ENCODE measurements around the gene VILL.

VILL gene

DNA sequence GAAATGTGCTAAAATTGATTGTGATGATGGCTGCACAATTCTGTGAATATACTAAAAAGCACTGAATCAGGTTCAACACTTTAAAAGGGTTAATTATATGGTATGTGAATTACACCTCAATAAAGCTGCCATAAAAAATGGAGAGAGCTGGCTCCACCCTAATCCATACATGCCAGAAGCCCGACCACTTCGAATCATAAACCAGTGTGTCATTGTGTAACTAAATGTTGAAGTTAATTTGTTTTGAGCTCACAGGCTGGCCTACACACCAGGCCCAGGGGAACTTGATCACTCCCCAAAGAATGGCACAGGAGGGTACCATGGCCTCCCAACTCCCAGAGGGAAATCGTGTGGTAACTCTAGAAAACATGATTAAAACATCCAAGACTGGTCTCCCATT lies 24.9 kb downstream of the VILL start:
- TF ChIP-seq, protein P1, sequence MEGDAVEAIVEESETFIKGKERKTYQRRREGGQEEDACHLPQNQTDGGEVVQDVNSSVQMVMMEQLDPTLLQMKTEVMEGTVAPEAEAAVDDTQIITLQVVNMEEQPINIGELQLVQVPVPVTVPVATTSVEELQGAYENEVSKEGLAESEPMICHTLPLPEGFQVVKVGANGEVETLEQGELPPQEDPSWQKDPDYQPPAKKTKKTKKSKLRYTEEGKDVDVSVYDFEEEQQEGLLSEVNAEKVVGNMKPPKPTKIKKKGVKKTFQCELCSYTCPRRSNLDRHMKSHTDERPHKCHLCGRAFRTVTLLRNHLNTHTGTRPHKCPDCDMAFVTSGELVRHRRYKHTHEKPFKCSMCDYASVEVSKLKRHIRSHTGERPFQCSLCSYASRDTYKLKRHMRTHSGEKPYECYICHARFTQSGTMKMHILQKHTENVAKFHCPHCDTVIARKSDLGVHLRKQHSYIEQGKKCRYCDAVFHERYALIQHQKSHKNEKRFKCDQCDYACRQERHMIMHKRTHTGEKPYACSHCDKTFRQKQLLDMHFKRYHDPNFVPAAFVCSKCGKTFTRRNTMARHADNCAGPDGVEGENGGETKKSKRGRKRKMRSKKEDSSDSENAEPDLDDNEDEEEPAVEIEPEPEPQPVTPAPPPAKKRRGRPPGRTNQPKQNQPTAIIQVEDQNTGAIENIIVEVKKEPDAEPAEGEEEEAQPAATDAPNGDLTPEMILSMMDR (IDR thresholded peaks at IDR 0.05): no peak
- peaks cover 12% of the 10 kb centered on the region for H3K4me1 Mint-ChIP-seq
- no peak overlapping the region for H3K27ac Mint-ChIP-seq
- DNase-seq: no peak
- peaks cover 36% of the 10 kb centered on the region for H3K36me3 Mint-ChIP-seq (ENCODE audit: low read depth)
- H3K9me3 Mint-ChIP-seq: peaks cover 12% of the 10 kb centered on the region
- no peak overlapping the region for H3K4me3 Mint-ChIP-seq
- H3K27me3 Mint-ChIP-seq (ENCODE audit: low read depth, poor library complexity): peaks cover 7% of the 10 kb centered on the region

DNA sequence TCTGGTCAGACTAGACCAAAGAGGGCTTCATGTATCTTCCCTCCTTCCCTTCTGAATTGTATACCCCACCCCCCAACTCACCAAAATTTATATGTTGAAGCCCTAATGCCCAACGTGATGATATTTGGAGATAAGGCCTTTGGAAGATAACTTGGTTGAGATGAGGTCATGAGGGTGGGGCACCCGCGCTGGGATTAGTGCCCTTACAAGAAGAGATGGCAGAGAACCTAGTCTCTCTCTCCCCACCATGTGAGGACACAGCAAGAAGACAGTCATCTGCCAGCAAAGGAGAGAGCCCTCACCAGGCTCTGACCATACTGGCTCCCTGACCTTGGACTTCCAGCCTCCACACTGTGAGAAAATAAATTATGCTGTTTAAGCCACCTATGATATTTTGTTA lies 25.4 kb downstream of the VILL start:
- TF ChIP-seq, protein P1 (IDR thresholded peaks at IDR 0.05): no peak
- peaks cover 7% of the 10 kb centered on the region for H3K27me3 Mint-ChIP-seq (ENCODE audit: low read depth, poor library complexity)
- no peak for DNase-seq
- H3K4me3 Mint-ChIP-seq: no peak overlapping the region
- no peak overlapping the region for H3K27ac Mint-ChIP-seq
- peaks cover 12% of the 10 kb centered on the region for H3K4me1 Mint-ChIP-seq
- peaks cover 36% of the 10 kb centered on the region for H3K36me3 Mint-ChIP-seq (ENCODE audit: low read depth)
- peaks cover 12% of the 10 kb centered on the region for H3K9me3 Mint-ChIP-seq

DNA sequence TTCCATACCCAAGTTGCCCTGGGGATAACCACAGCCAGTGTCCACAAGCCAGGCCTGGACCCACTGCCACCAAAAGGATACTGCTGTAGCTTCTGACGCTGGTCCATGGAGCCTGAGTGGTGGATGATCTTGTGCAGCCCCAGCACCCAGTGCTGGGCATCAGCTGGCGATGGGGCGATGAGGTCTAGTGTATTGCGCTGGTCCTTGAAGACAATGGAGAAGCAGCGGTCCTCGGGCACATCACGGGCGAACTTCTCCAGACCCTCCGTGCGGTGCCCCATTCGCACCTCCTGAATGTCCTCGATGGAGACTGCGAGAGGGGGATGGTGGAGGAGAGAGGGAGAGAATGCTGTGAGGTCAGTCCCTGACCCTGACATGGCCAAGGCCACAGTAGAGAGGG lies 25.8 kb downstream of the VILL start:
- Mint-ChIP-seq H3K4me1 (peaks cover 12% of the 10 kb centered on the region), H3K9me3 (peaks cover 12% of the 10 kb centered on the region), H3K36me3 (ENCODE audit: low read depth) (peaks cover 36% of the 10 kb centered on the region), H3K4me3 (no peak overlapping the region), H3K27ac (peak overlapping the region; percentile 92), H3K27me3 (ENCODE audit: low read depth, poor library complexity) (peaks cover 8% of the 10 kb centered on the region)
- no peak for DNase-seq
- TF ChIP-seq, protein P1 (IDR thresholded peaks at IDR 0.05): no peak

DNA sequence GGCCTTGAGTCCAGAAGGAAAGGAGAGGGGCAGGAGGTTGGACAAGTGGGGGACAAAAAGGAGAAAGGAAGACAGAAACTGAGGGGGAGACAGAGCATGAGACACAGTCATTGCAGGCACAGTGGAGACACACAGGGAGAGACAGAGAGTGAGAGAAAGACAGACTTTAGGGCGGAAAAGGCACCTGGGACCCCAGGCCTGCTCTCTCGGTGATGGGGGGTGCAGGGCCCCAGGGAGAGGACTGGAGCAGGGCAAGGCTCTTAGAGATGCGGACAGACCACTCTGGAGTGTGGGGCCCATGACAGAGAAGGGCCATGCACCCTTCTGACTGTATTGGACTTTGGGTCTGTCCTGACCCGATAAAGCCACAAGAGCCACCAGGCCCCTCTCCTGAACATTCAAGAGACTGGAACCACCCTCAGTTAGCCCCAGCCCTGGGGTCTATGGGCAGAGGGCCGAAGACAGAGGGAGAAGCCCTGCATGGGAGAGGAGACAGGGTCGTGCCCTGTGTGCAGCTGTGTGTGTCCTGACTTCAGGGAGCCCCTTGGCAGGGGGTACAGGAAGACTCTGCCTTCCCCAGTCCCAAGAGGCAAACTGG lies 26.4 kb downstream of the VILL start:
- TF ChIP-seq, protein P1 (IDR thresholded peaks at IDR 0.05): no peak
- H3K9me3 Mint-ChIP-seq: peaks cover 12% of the 10 kb centered on the region
- peaks cover 12% of the 10 kb centered on the region for H3K4me1 Mint-ChIP-seq
- no peak overlapping the region for H3K4me3 Mint-ChIP-seq
- peaks cover 11% of the 10 kb centered on the region for H3K27me3 Mint-ChIP-seq (ENCODE audit: low read depth, poor library complexity)
- no peak for DNase-seq
- peaks cover 36% of the 10 kb centered on the region for H3K36me3 Mint-ChIP-seq (ENCODE audit: low read depth)
- H3K27ac Mint-ChIP-seq: peak overlapping the region; percentile 92

DNA sequence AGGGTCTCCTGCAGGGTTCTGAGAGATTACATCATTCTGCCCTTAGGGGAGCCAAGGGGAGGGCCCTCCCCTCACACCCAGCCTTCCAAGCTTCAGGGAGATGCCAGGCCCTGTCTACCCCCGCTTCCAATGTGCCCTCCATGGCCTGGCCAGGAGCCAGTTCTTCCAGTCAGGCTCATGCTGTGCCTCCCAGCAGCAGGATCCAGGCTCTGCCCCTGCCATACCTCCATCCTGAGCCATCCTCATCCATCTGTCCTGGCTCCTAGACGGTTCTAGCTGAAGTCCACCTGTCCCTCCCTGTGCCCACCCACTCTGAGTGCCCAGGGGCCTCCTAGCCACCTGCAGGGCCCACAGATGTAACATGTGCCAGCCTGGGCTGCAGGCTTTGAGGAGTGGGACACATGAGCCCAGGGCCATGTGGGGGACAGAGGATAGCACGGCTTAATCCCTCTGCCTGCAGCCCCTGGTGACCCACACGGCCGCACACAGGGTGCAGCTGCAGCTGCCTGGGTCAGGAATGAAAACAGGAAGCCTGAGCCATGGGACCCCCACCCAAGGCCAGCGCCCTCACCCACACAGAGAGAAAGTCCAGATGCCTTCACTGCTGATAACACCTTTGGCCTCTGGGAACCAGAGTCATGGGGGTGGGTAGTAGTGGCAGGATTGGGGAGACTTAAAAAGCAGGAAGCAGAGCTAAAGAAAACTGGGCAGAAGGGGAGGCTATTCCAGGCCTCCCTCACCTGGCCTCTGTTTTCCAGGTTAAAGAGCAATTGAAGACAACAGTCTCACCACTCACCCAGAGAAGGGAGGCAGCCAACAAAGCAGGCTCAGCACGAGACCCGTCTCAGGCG lies 27.1 kb downstream of the VILL start:
- peaks cover 12% of the 10 kb centered on the region for H3K4me1 Mint-ChIP-seq
- TF ChIP-seq, protein P1 (IDR thresholded peaks at IDR 0.05): no peak
- peaks cover 11% of the 10 kb centered on the region for H3K27me3 Mint-ChIP-seq (ENCODE audit: low read depth, poor library complexity)

More for the DNA sequence above, 27.1 kb downstream of the VILL start:
- Mint-ChIP-seq H3K9me3 (peaks cover 12% of the 10 kb centered on the region), H3K27ac (no peak overlapping the region), H3K36me3 (ENCODE audit: low read depth) (peaks cover 36% of the 10 kb centered on the region), H3K4me3 (no peak overlapping the region)
- DNase-seq: no peak
